ENCODE data around the gene SERINC3. TPM values are rescaled to one million over a fixed set of nuclear protein-coding genes. Genes with fewer than 3 reads are reported as not detected.

Gene SERINC3
- total RNA-seq, 5 donors from 2014 or later (not counting 1 experiment from before 2014, with no cell fraction given), result 60.5 to 83.0 (median 78.4) TPM

- no peaks in the 10 kb centered on the region for H3K36me3 Mint-ChIP-seq
- peaks cover 3 to 17% of the 10 kb centered on the region in 2 experiments for H3K4me1 ChIP-seq (ENCODE audit: control insufficient read depth in 1 of 2, extremely low read depth in 1 of 2, insufficient read depth in 2 of 2, low read length in 2 of 2)
- no peaks in the 10 kb centered on the region for H3K9me3 Mint-ChIP-seq
- peaks cover 0 to 17% of the 10 kb centered on the region in 2 experiments for H3K27me3 ChIP-seq (replicated peaks in 1 of 2; ENCODE audit: control insufficient read depth in 2 of 2, extremely low read depth in 1 of 2, insufficient read depth in 2 of 2, low read length in 1 of 2)
- 94% methylated on average over 3 of the region's 6 CpGs for WGBS (ENCODE audit: insufficient coverage)
- H3K27ac ChIP-seq (ENCODE audit: low read length), result no peak overlapping the region
- peaks cover 0 to 9% (median 7%) of the 10 kb centered on the region in 3 donors for H3K4me1 Mint-ChIP-seq
- H3K27ac Mint-ChIP-seq, result no peak overlapping the region
- no peak for ATAC-seq (replicated peaks in 1 of 4)
- DNase-seq, result no peak
- H3K27me3 Mint-ChIP-seq, result no peaks in the 10 kb centered on the region
- no peak overlapping the region for H3K4me3 ChIP-seq (ENCODE audit: control insufficient read depth in 1 of 2, extremely low read depth in 1 of 2, low read length in 1 of 2)
- POLR2A ChIA-PET, result no interaction called here
- CTCF ChIA-PET, result no interaction called here
- no peaks in the 10 kb centered on the region for H3K36me3 ChIP-seq (ENCODE audit: control insufficient read depth in 2 of 2, extremely low read depth in 1 of 2, insufficient read depth in 1 of 2, low read length in 1 of 2)
- no peaks in the 10 kb centered on the region for H3K9me3 ChIP-seq
- H3K4me3 Mint-ChIP-seq, result no peak overlapping the region
These were observed 6.4 kb upstream of the SERINC3 start for GRCh38 chr20:44528309-44528708.

GRCh38 chr20:44527716-44528199 lies 5.9 kb upstream of the SERINC3 start:
- H3K4me3 Mint-ChIP-seq, result no peak overlapping the region
- no peak overlapping the region for H3K27ac ChIP-seq (ENCODE audit: low read length)
- peaks cover 0 to 17% of the 10 kb centered on the region in 2 experiments for H3K27me3 ChIP-seq (replicated peaks in 1 of 2; ENCODE audit: control insufficient read depth in 2 of 2, extremely low read depth in 1 of 2, insufficient read depth in 2 of 2, low read length in 1 of 2)
- no peak overlapping the region for H3K4me3 ChIP-seq (ENCODE audit: control insufficient read depth in 1 of 2, extremely low read depth in 1 of 2, low read length in 1 of 2)
- no peaks in the 10 kb centered on the region for H3K9me3 ChIP-seq
- no peaks in the 10 kb centered on the region for H3K9me3 Mint-ChIP-seq
- CTCF ChIA-PET, result no interaction called here
- no peaks in the 10 kb centered on the region for H3K27me3 Mint-ChIP-seq
- no peak overlapping the region for H3K27ac Mint-ChIP-seq
- no peak for DNase-seq
- ATAC-seq (replicated peaks in 1 of 4), result no peak
- 84% methylated on average over 4 of the region's 4 CpGs for WGBS (ENCODE audit: insufficient coverage)
- POLR2A ChIA-PET, result interaction anchor here (0.6 to 0.7 kb wide), 2 partner anchors 9 to 12 kb away, joined by 3 to 7 read pairs; no protein-coding TSS in a partner anchor
- H3K4me1 Mint-ChIP-seq, result peaks cover 2 to 14% (median 11%) of the 10 kb centered on the region in 3 donors
- no peaks in the 10 kb centered on the region for H3K36me3 ChIP-seq (ENCODE audit: control insufficient read depth in 2 of 2, extremely low read depth in 1 of 2, insufficient read depth in 1 of 2, low read length in 1 of 2)
- H3K36me3 Mint-ChIP-seq, result no peaks in the 10 kb centered on the region
- peaks cover 2 to 15% of the 10 kb centered on the region in 2 experiments for H3K4me1 ChIP-seq (ENCODE audit: control insufficient read depth in 1 of 2, extremely low read depth in 1 of 2, insufficient read depth in 2 of 2, low read length in 2 of 2)

- ChIA-PET POLR2A (no interaction called here), CTCF (no interaction called here)
- no peak for ATAC-seq (replicated peaks in 1 of 4)
These were observed 4.3 kb upstream of the SERINC3 start for GRCh38 chr20:44526129-44526528.

GRCh38 chr20:44523746-44524145 lies 1.9 kb upstream of the SERINC3 start:
- Histone ChIP-seq H3K27me3 (replicated peaks in 1 of 2; ENCODE audit: control insufficient read depth in 2 of 2, extremely low read depth in 1 of 2, insufficient read depth in 2 of 2, low read length in 1 of 2) (peaks cover 0 to 6% of the 10 kb centered on the region in 2 experiments), H3K36me3 (ENCODE audit: control insufficient read depth in 2 of 2, extremely low read depth in 1 of 2, insufficient read depth in 1 of 2, low read length in 1 of 2) (peaks cover 0 to 8% of the 10 kb centered on the region in 2 donors), H3K4me3 (ENCODE audit: control insufficient read depth in 1 of 2, extremely low read depth in 1 of 2, low read length in 1 of 2) (no peak overlapping the region), H3K4me1 (ENCODE audit: control insufficient read depth in 1 of 2, extremely low read depth in 1 of 2, insufficient read depth in 2 of 2, low read length in 2 of 2) (peaks cover 19 to 28% of the 10 kb centered on the region in 2 experiments), H3K27ac (ENCODE audit: low read length) (peak overlapping the region; percentile 4), H3K9me3 (no peaks in the 10 kb centered on the region)
- Mint-ChIP-seq H3K27me3 (no peaks in the 10 kb centered on the region), H3K36me3 (peaks cover 4% of the 10 kb centered on the region), H3K4me3 (no peak overlapping the region), H3K4me1 (peaks cover 29 to 41% (median 37%) of the 10 kb centered on the region in 3 donors), H3K27ac (peak overlapping the region; percentile 16 to 93), H3K9me3 (no peaks in the 10 kb centered on the region)
- ATAC-seq (replicated peaks in 1 of 4), result no peak
- ChIA-PET CTCF (no interaction called here), POLR2A (no interaction called here)
- no peak for DNase-seq
- WGBS (ENCODE audit: insufficient coverage), result 69% methylated on average over 4 of the region's 4 CpGs

More at GRCh38 chr20:44526129-44526528, 4.3 kb upstream of the SERINC3 start:
- no peak for DNase-seq
- Mint-ChIP-seq H3K4me3 (no peak overlapping the region), H3K27me3 (no peaks in the 10 kb centered on the region), H3K9me3 (no peaks in the 10 kb centered on the region), H3K36me3 (no peaks in the 10 kb centered on the region), H3K27ac (no peak overlapping the region), H3K4me1 (peaks cover 10 to 22% (median 18%) of the 10 kb centered on the region in 3 donors)
- H3K4me3 ChIP-seq (ENCODE audit: control insufficient read depth in 1 of 2, extremely low read depth in 1 of 2, low read length in 1 of 2), result no peak overlapping the region
- H3K27ac ChIP-seq (ENCODE audit: low read length), result no peak overlapping the region
- whole genome bisulfite sequencing (ENCODE audit: insufficient coverage), result 93% methylated on average over 3 of the region's 6 CpGs
- peaks cover 5 to 6% of the 10 kb centered on the region in 2 experiments for H3K4me1 ChIP-seq (ENCODE audit: control insufficient read depth in 1 of 2, extremely low read depth in 1 of 2, insufficient read depth in 2 of 2, low read length in 2 of 2)
- H3K36me3 ChIP-seq (ENCODE audit: control insufficient read depth in 2 of 2, extremely low read depth in 1 of 2, insufficient read depth in 1 of 2, low read length in 1 of 2), result no peaks in the 10 kb centered on the region
- H3K9me3 ChIP-seq, result no peaks in the 10 kb centered on the region
- H3K27me3 ChIP-seq (replicated peaks in 1 of 2; ENCODE audit: control insufficient read depth in 2 of 2, extremely low read depth in 1 of 2, insufficient read depth in 2 of 2, low read length in 1 of 2), result peaks cover 0 to 12% of the 10 kb centered on the region in 2 experiments

GRCh38 chr20:44522841-44523240 lies 971 bp upstream of the SERINC3 start:
- Histone ChIP-seq H3K4me1 (ENCODE audit: control insufficient read depth in 1 of 2, extremely low read depth in 1 of 2, insufficient read depth in 2 of 2, low read length in 2 of 2) (peaks cover 19 to 37% of the 10 kb centered on the region in 2 experiments), H3K27ac (ENCODE audit: low read length) (peak overlapping the region; percentile 98), H3K4me3 (ENCODE audit: control insufficient read depth in 1 of 2, extremely low read depth in 1 of 2, low read length in 1 of 2) (no peak overlapping the region), H3K36me3 (ENCODE audit: control insufficient read depth in 2 of 2, extremely low read depth in 1 of 2, insufficient read depth in 1 of 2, low read length in 1 of 2) (peaks cover 0 to 8% of the 10 kb centered on the region in 2 donors), H3K27me3 (replicated peaks in 1 of 2; ENCODE audit: control insufficient read depth in 2 of 2, extremely low read depth in 1 of 2, insufficient read depth in 2 of 2, low read length in 1 of 2) (no peaks in the 10 kb centered on the region), H3K9me3 (no peaks in the 10 kb centered on the region)
- no peak for ATAC-seq (replicated peaks in 1 of 4)
- DNase-seq, result no peak
- Mint-ChIP-seq H3K27ac (peak overlapping the region; percentile 93 to 94), H3K4me3 (peak overlapping the region in 2 of 3 donors; percentile 74 to 90), H3K4me1 (peaks cover 38 to 48% (median 45%) of the 10 kb centered on the region in 3 donors), H3K36me3 (peaks cover 6% of the 10 kb centered on the region), H3K27me3 (no peaks in the 10 kb centered on the region), H3K9me3 (no peaks in the 10 kb centered on the region)
- WGBS (ENCODE audit: insufficient coverage), result no CpG with 5 or more reads among the region's 1 CpG
- ChIA-PET POLR2A (no interaction called here), CTCF (interaction anchor here in 1 of 2 donors (1.0 to 1.1 kb wide), 2 partner anchors 20 to 87 kb away, joined by 3 read pairs; no protein-coding TSS in a partner anchor)

GRCh38 chr20:44520881-44521280 lies 989 bp downstream of the SERINC3 start:
- Mint-ChIP-seq H3K36me3 (peaks cover 16% of the 10 kb centered on the region), H3K27me3 (no peaks in the 10 kb centered on the region), H3K4me1 (peaks cover 54 to 62% (median 59%) of the 10 kb centered on the region in 3 donors), H3K9me3 (no peaks in the 10 kb centered on the region), H3K4me3 (peak overlapping the region; percentile 74 to 90 (median 88)), H3K27ac (peak overlapping the region in 1 of 2 donors; percentile 94)
- CTCF ChIA-PET, result interaction anchor here (0.6 to 1.0 kb wide), 3 partner anchors 88 to 304 kb away, joined by 3 read pairs; no protein-coding TSS in a partner anchor
- POLR2A ChIA-PET, result interaction anchor here (0.6 to 1.2 kb wide), 4 partner anchors 12 to 132 kb away, joined by 3 to 4 read pairs (median 3); no protein-coding TSS in a partner anchor
- 100% methylated on average over 1 of the region's 3 CpGs for WGBS (ENCODE audit: insufficient coverage)
- DNase-seq, result peak in 7 of 35 experiments; percentile 3 to 48 (median 13)
- Histone ChIP-seq H3K27ac (ENCODE audit: low read length) (peak overlapping the region; percentile 98), H3K4me3 (ENCODE audit: control insufficient read depth in 1 of 2, extremely low read depth in 1 of 2, low read length in 1 of 2) (peak overlapping the region; percentile 98 to 99), H3K36me3 (ENCODE audit: control insufficient read depth in 2 of 2, extremely low read depth in 1 of 2, insufficient read depth in 1 of 2, low read length in 1 of 2) (peaks cover 0 to 12% of the 10 kb centered on the region in 2 donors), H3K9me3 (no peaks in the 10 kb centered on the region), H3K27me3 (replicated peaks in 1 of 2; ENCODE audit: control insufficient read depth in 2 of 2, extremely low read depth in 1 of 2, insufficient read depth in 2 of 2, low read length in 1 of 2) (no peaks in the 10 kb centered on the region), H3K4me1 (ENCODE audit: control insufficient read depth in 1 of 2, extremely low read depth in 1 of 2, insufficient read depth in 2 of 2, low read length in 2 of 2) (peaks cover 19 to 43% of the 10 kb centered on the region in 2 experiments)
- ATAC-seq (replicated peaks in 1 of 4), result no peak

Data from T-cell (primary cell).